Panc1 (cell line): ENCODE measurements around the gene LRP11. TPM values are rescaled to one million over a fixed set of nuclear protein-coding genes. Genes with fewer than 3 reads are reported as not detected.

ENCODE experiments used
- ATAC-seq: fragments of 200-7000 bp; cut with Tn5 transposase; 2 replicates; pipeline ENCODE4 v1.9.1; 2020; ENCODE audit warnings: mild to moderate bottlenecking, moderate library complexity
- BruUV-seq: library from RNA; stranded (reverse); fragments of 400-500 nt; replicated peaks from 2 replicates; lab custom pipeline; 2021; lab: Mats Ljungman, UMichigan
- CTCF ChIA-PET: fragments of 300-600 bp; sonication (Branson Sonifier 250); formaldehyde crosslinking; loops from one replicate; lab custom pipeline; 2022; ENCODE audit warnings: antibody characterized with exemption; lab: Charles Lee
- POLR2A ChIA-PET: fragments of 300-600 bp; sonication (Branson Sonifier 250); formaldehyde crosslinking; loops from one replicate; lab custom pipeline; 2022; ENCODE audit warnings: antibody characterized with exemption; lab: Charles Lee
- DNase-seq: peaks from one replicate; pipeline ENCODE4 v3.0.0-alpha.2; 2010; ENCODE audit warnings: low read depth, low spot score
- H3K27ac ChIP-seq: 2 replicates; pipeline ENCODE4 v1.5.1; 2011; ENCODE audit warnings: mild to moderate bottlenecking, low read length, inconsistent platforms
- H3K27me3 ChIP-seq: fragments of 200-500 bp; sonication (Bioruptor generic); 2 replicates; pipeline ENCODE4 v1.6.0; 2014; ENCODE audit warnings: low read length, inconsistent platforms; ENCODE audit not compliant: control insufficient read depth, insufficient read depth
- H3K36me3 ChIP-seq: fragments of 200-500 bp; sonication (Bioruptor generic); 2 replicates; pipeline ENCODE4 v1.5.1; 2014; ENCODE audit warnings: inconsistent platforms, mild to moderate bottlenecking, low read length, moderate library complexity; ENCODE audit not compliant: control insufficient read depth, insufficient read depth
- H3K4me1 ChIP-seq: 2 replicates; pipeline ENCODE4 v1.5.1; 2011; ENCODE audit warnings: inconsistent platforms, mild to moderate bottlenecking, low read length, moderate library complexity; ENCODE audit not compliant: control insufficient read depth, insufficient read depth
- H3K4me3 ChIP-seq, 2 experiments: 2 replicates each; pipeline ENCODE4 v1.5.1; 2011 to 2012; ENCODE audit warnings: low read depth in 2 of 2, low read length in 2 of 2, mild to moderate bottlenecking in 2 of 2, inconsistent platforms in 1 of 2, moderate library complexity in 1 of 2
- H3K9me3 ChIP-seq: fragments of 200-500 bp; sonication (Bioruptor generic); 2 replicates; pipeline ENCODE4 v1.5.1; 2014; ENCODE audit warnings: low read depth, mild to moderate bottlenecking, inconsistent platforms, low read length, moderate library complexity; ENCODE audit not compliant: control insufficient read depth, insufficient read depth
- CTCF ChIP-seq: fragments of 450-650 bp; IDR thresholded peaks from 2 replicates; pipeline ENCODE4 v1.5.1; 2017; ENCODE audit warnings: mild to moderate bottlenecking
- POLR2AphosphoS5 ChIP-seq: IDR thresholded peaks from 2 replicates; pipeline ENCODE4 v1.6.1; 2012; ENCODE audit warnings: mild to moderate bottlenecking, low read depth, low read length, moderate library complexity
- REST ChIP-seq, 2 experiments: IDR thresholded peaks; 2 replicates each; pipeline ENCODE4 v1.6.1; 2011 to 2012; ENCODE audit warnings: low read depth in 2 of 2, control low read depth in 1 of 2, low read length in 1 of 2, mild to moderate bottlenecking in 1 of 2, moderate library complexity in 1 of 2; ENCODE audit not compliant: insufficient read depth in 1 of 2
- SIN3A ChIP-seq: IDR thresholded peaks from 2 replicates; pipeline ENCODE4 v1.6.1; 2012; ENCODE audit warnings: low read depth, mild to moderate bottlenecking, low read length, moderate library complexity, borderline replicate concordance; ENCODE audit not compliant: insufficient read depth
- TCF7L2 ChIP-seq: IDR thresholded peaks from 2 replicates; pipeline ENCODE4 v1.6.1; 2011; ENCODE audit warnings: mild to moderate bottlenecking, low read depth, low read length, inconsistent platforms
- in situ Hi-C: cut with HindIII; loops from 2 replicates; pipeline ENCODE4 v1.10.0; 2016; ENCODE audit warnings: low sequenced_read_pairs, low pct_unique_long_range_greater_than_20kb
- intact Hi-C: fragments of 100-400 bp; cut with micrococcal nuclease; formaldehyde crosslinking; loops from one replicate; pipeline ENCODE4 v1.10.0; 2022; ENCODE audit not compliant: unreplicated experiment
- total RNA-seq: library from RNA; stranded (reverse); gene quantifications from one replicate; pipeline ENCODE4 v1.2.1, GENCODE V29; 2021; ENCODE audit not compliant: unreplicated experiment

LRP11 gene
- total RNA-seq, 1 experiment from 2014 or later, result 151 TPM

GRCh38 chr6:149897855-149898744, 33.9 kb upstream of the LRP11 start, which contains the start of gene RAET1E:
Gene RAET1E (minus strand): TSS chr6:149898113. CDS start chr6:149890901, 7,212 bp downstream.
- ATAC-seq (peak; percentile 58), DNase-seq (no peak)
- peak within 1 kb of the TSS; percentile 88 for H3K27ac ChIP-seq
- no peaks in the 10 kb centered on the region for H3K36me3 ChIP-seq
- no TSS peak for BruUV-seq
- H3K27me3 ChIP-seq, result no peaks in the 10 kb centered on the region
- peak within 1 kb of the TSS; percentile 8 to 45 for H3K4me3 ChIP-seq
- no peaks in the 10 kb centered on the region for H3K9me3 ChIP-seq
- POLR2A ChIA-PET, result no interaction called here
- H3K4me1 ChIP-seq, result peaks cover 38% of the 10 kb centered on the region
- CTCF ChIA-PET, result no interaction called here
- in situ Hi-C loops, result no loop called here
- intact Hi-C loops, result no loop called here
- TF ChIP-seq CTCF (peak; percentile 65), POLR2AphosphoS5 (no peak), REST (IDR thresholded peaks at IDR 0.05; ENCODE audit: insufficient read depth in 1 of 2, low read depth in 2 of 2, low read length in 1 of 2) (no peak), SIN3A (no peak)

GRCh38 chr6:149897015-149897697, 33.0 kb upstream of the LRP11 start:
- TF ChIP-seq TCF7L2 (no peak), REST (IDR thresholded peaks at IDR 0.05; ENCODE audit: insufficient read depth in 1 of 2, low read depth in 2 of 2, low read length in 1 of 2) (no peak), POLR2AphosphoS5 (no peak), CTCF (no peak), SIN3A (no peak)
- in situ Hi-C loops (no loop called here), intact Hi-C loops (no loop called here)
- no peak for DNase-seq
- peak overlapping the region; percentile 88 for H3K27ac ChIP-seq
- H3K4me3 ChIP-seq, result peak overlapping the region; percentile 8 to 45
- H3K27me3 ChIP-seq, result no peaks in the 10 kb centered on the region
- ChIA-PET CTCF (no interaction called here), POLR2A (interaction anchor here (0.6 kb wide), 1 partner anchor 35 kb away, joined by 3 read pairs; no protein-coding TSS in a partner anchor)
- no TSS peak for BruUV-seq
- H3K9me3 ChIP-seq, result no peaks in the 10 kb centered on the region
- no peaks in the 10 kb centered on the region for H3K36me3 ChIP-seq
- peaks cover 38% of the 10 kb centered on the region for H3K4me1 ChIP-seq
- ATAC-seq, result peak; percentile 78
